GM18873 (cell line): ENCODE measurements around the gene AKAP6.

Source experiments
- ATAC-seq: cut with Tn5 transposase; IDR thresholded peaks from one replicate; pipeline ENCODE4 v1.9.1; 2021; ENCODE audit warnings: mild to moderate bottlenecking, moderate library complexity, moderate number of reproducible peaks; ENCODE audit not compliant: unreplicated experiment, low FRiP score

Gene AKAP6

DNA sequence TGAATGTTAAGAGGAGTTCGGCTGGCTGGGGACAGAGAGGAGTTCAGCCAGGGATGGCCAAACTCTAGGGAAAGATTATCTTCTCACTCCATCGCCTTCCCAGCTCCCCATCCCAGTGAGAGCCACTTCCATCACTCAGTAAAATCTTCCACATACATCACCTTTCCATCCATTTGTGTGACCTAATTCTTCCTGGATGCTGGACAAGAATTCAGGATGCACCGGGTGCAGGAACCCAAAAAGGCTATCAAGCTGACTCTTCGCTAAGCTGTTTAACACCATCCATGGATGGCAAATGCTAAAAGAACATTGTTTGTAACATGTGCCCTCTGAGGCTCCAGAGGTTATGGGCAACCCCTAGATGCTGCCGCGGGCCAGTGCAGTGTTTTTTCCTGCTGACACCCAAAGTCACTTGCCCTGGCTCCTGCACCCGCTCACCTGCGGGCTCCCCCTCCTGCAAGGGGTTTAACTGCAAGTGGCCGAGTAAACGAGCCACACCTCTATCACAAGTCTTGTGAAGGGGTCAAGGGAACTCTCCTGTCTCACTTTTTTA, 393.6 kb downstream of the AKAP6 start:
- ATAC-seq = no peak

DNA sequence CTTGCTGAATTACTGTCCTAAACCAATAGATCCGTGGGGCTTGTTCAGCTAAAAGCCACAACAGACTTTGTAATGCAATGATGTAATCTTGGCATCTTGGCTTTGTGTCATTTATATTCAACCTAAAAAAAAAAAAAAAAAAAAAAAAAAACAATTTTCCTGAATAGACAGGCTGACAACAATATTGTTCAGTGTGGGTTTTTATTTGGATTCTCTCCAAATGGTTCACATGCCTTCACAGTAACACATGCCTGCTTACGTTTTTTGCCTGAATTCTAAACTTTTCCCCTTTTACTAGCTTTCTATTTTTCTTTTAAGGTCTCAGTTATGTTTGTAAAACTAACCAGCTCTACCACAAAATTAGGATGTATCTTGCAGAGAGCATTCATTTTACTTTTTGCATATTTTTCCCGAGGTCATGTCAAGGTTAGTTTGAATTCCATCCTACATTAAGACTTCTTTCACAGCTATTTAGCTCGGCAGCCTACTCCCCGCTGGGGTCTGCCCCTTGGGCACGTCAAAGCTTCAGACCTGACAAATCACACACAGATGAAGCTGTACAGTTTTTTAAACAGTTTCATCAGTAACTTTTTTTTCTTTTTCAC, 395.9 kb downstream of the AKAP6 start:
- no peak for ATAC-seq

DNA sequence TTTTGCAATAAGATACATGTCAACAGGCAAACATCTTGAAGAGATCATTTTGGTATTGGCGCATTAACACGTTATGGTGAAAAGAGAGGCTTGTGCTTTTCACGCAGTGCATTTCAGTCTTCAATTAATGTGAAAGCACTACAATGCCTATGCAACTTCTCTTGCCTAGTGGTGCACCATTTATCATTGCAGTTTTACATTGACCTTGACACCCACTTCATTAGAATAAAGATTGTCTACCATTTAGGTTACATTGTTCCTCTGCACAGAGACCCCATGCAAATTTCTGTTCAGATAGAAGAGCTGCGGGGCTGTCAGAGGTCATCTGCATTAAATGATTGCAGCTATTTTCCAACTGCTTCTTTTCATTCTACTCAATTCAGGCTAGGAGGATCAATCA, 397.4 kb downstream of the AKAP6 start:
- no peak for ATAC-seq

DNA sequence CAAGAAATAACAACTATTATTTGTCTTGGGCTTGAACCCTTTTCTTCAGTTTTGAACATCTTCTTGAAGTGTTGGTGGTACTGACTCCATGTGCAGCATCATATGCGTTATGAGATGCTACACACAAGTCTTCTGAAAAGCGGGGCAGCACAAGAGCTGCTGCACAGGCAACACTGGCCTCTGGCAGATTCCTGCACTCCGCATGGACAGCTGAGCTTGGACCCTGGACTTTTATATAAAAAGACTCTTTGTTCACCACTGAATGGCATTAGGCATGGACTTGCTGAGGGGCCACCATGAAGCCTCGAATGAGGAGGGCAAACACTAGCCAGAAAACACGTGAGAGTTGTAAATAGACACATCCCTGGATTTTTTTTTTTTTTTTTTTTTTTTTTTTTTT, 398.7 kb downstream of the AKAP6 start:
- no peak for ATAC-seq

DNA sequence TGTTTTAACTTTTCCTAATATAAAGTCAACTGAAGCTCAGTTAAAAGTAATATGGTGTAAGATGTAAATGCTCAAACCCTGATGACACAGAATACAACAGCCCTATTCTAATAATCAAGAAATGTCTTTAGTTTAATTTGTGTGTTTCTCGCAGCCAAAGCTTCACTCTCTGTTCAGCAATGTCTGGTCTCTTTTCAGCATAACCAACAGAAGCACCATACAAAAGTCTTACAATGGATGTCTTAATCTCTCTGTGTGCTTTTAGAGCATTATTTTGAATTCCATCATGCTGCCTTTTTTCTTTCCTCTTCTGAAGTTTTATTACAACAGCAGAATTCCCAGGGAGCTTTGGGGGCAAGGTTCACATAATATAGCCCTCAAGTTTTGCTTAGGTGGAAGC, 399.4 kb downstream of the AKAP6 start:
- ATAC-seq = no peak

DNA sequence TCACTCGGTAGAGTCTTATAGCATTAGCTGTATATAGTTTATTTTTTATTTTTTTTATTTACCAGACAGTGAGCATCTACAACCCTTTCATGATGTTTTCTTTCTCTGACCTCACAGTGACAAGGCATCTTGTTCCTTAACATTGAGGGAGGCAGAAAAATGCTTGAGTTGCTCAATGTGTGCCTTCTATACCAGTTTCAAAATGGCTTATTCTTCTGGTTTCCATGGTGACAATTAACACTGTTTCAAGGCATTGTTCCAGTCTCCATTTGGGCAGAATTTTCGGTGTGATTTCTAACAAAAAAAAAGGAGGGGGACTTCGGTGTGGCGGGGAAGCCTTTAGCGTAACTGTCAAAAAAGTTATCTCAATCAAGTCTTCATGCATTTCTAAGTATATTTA, 399.9 kb downstream of the AKAP6 start:
- ATAC-seq = no peak

DNA sequence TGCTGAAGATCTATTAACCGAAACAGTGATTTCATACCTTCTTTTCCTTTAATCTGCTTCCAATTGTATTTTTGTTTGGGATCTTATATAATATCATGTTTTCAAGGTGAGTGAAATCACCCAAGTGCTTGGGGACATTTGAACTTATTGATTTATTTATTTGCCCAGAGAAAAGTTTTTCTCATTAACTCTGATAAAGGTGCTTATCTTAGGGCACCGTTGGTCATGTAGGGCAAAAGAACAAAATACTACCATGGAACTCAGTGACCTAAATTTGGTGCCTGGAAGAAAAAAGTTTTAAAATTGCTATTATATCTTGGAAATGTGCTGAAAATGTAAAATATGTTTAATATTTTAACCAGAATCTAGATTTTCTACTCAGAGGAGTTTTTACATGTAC, 402.2 kb downstream of the AKAP6 start:
- ATAC-seq = no peak

DNA sequence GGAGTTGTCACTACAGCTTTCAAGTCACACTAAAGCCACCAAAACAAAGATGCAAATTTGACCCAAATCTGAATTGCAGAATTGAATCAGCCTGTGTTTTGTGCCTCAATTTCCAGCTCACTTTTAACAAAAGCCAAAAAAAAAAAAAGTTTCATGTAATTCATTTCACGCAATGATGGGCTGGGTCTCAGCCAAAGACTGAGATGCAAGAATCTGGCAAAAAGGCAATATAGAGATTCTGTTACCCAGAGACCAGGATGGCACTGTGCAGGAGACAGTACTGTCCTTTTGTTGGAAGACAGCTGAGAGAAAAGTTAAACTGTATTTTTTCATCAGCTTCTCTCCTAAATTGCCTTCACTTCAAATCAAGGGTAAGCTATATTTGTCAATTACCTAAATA, 403.9 kb downstream of the AKAP6 start:
- no peak for ATAC-seq

- ATAC-seq = no peak
These were observed 405.2 kb downstream of the AKAP6 start for GRCh38 chr14:32734261-32734660.

- ATAC-seq = no peak
These were observed 408.5 kb downstream of the AKAP6 start for GRCh38 chr14:32737621-32738020.

DNA sequence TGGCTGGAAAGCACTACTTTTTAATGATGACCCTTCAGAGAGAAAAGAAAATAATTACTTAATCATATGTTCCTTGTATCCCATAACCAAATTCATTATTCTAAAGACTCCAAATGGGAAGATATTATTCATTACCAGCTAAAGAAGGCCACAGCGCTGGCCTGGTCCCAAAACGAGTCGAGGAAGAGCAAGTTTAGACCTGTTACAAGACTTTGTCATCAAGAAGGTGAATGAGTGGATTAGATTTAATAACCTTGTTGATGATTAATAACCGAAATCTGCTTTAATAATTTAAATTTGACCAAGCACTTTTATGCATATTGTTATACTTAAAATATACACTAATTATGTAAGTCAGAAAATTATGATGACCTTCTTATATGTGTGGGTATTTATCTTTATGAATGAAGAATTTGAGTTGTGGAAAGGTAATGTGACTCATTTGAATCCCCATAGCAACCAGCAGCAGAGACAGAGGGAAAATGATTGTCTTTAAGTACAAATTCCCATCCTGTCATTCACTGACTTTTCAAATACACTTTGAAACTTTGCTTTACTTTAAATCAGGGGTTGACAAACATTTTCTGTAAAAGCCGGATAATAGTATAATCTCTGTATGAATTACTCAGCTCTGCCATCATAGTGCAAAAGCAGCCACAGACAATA, 409.2 kb downstream of the AKAP6 start:
- no peak for ATAC-seq

- no peak for ATAC-seq
These were observed 415.8 kb downstream of the AKAP6 start for GRCh38 chr14:32744811-32745445.

GRCh38 chr14:32754209-32754608, 425.1 kb downstream of the AKAP6 start:
- no peak for ATAC-seq

DNA sequence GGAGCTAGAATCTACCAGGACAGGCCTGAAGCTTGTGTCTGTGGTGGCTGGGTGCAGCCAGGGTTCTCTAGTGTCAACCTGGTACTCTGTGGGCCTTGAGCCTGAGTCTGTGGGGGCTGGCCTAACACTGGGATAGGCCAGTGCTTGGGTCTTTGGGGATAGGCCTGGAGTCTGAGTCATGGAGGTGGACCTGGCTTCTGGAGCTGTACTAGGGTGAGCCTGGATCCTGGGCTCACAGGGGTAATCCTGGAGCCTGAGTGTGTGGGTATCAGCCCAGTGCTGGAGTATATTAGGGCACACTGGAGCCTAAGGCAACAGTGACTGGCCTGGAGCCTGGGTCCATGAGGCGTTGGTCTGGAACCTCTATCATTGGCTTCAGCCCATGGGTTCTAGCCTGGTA, 427.1 kb downstream of the AKAP6 start:
- ATAC-seq = no peak

GRCh38 chr14:32756775-32757174, 427.7 kb downstream of the AKAP6 start:
- ATAC-seq = no peak

DNA sequence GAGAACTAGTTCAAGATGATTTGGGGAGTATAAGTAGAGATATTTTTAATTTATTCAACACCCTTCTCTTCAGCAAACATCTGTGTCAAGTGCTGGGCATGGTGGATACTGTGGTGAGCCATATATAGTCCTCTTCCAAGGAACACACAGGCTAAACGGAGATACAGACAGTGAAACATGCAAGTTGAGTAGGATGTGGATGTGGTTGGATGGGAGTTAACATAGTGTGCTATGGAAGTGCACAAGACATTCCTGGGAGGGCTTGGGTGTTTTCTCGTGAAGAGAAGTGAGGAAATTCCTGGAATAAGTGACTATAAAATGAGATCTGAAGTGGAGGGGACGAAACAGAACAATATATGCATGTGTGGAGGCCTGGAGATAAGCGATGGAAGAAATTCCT, 428.5 kb downstream of the AKAP6 start:
- no peak for ATAC-seq

GRCh38 chr14:32761381-32761968, 432.4 kb downstream of the AKAP6 start:
- no peak for ATAC-seq

GRCh38 chr14:32762886-32763285, 433.8 kb downstream of the AKAP6 start:
- no peak for ATAC-seq

- ATAC-seq = no peak
These were observed 434.6 kb downstream of the AKAP6 start for GRCh38 chr14:32763673-32764072.

DNA sequence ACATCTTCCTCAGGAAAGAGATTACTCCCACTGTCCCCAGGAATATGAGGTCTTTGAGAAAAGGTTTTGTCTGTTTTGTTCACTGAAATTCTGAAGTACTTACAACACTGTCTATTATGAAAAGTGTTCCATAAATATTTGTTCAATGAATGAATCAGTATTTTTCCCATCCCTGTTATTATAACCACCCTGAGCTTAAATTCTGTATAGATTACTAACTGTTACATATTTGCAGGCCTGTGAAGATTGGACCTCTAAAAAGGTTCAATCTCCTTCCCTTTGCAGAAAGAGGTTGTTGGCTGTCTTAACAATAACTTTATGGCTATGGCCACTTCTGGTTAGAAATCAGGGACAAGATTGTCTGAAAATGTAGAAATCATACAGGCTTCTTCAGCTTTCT, 435.0 kb downstream of the AKAP6 start:
- no peak for ATAC-seq

DNA sequence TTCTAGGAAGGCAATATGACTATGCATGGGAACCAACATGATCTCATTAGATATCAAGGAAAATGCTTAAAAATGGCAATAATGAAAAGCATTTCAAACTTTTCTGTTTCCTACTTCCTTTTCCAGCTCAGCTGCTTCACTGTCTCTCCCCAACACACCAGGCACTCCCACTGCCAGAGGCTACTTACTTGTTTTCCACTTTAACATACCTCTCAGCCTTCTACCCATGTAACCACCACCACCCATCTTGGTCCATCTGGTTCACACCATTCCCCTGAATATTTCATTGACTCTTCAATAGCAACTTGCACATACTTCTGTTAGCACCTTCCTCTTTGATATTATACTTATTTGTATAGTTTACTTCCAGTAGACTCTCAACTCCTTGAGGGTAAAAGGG, 441.3 kb downstream of the AKAP6 start:
- ATAC-seq = no peak
